Stimulated activated CD8-positive, alpha-beta memory T cell treated with anti-CD3 and anti-CD28 coated beads, Interleukin-15, amount 100 ng/mL, for 1 hour (primary cell): ENCODE results near the gene AGXT2.
A peak's percentile ranks its signal among the peaks of the same experiment; 100 is the strongest.

Experiments used
- DNase-seq: peaks from one replicate; pipeline ENCODE4 v3.0.0-alpha.2; 2020; ENCODE audit warnings: low read depth

The AGXT2 gene, protein sequence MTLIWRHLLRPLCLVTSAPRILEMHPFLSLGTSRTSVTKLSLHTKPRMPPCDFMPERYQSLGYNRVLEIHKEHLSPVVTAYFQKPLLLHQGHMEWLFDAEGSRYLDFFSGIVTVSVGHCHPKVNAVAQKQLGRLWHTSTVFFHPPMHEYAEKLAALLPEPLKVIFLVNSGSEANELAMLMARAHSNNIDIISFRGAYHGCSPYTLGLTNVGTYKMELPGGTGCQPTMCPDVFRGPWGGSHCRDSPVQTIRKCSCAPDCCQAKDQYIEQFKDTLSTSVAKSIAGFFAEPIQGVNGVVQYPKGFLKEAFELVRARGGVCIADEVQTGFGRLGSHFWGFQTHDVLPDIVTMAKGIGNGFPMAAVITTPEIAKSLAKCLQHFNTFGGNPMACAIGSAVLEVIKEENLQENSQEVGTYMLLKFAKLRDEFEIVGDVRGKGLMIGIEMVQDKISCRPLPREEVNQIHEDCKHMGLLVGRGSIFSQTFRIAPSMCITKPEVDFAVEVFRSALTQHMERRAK

DNA sequence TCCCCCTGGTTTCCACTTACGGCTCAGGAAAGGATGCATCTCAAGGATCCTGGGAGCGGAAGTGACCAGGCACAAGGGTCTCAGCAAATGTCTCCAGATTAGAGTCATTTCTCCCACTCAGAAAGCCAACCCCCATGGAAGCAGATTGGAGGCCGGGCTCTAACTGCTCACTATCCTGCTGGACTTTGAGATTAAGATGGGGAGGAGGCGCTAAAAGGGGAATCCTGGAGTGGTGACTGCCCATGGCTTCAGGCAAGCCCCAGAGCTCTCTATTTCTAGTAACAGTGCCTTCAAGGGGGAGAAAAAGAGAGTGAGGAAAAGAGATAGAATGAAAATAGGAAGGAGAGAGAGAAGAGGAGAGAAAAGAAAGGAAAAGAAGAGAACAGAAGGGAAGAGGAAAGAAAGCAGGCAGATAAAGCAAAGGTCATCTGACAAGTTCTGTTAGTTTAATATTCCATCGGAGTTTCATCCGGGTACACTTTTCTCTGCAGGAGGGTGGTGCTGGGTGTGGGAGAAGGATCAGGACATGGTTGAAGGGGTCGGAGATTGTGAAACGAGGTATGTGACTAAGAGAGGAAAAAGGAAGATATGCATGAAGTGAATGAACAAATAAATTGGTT lies at the start of gene AGXT2:
AGXT2 (minus strand) TSS at position 165 of the 620 bp plus-strand sequence; CDS start at position 108, 57 bp downstream.
- no peak for DNase-seq

DNA sequence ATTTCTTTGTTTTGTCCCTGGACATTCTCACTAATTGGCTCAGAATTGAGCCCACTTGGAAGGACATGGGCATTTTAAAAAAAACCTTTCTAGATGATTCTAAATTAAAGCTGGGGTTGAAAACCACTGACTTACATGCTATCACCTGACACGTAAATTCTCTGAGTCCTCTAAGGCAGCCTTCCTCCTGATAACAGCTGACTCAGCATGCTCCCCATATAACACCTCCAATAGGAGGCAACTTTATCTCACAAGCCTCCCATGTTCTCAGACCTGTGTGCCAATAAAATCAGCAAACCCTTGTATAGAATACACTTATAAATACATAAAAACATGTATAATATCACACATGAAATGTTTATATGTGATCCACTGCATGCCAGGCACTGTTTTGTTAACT lies 49.2 kb upstream of the AGXT2 start:
- no peak for DNase-seq

- no peak for DNase-seq
Measured at GRCh38 chr5:35096216-35096615, 48.5 kb upstream of the AGXT2 start.

DNA sequence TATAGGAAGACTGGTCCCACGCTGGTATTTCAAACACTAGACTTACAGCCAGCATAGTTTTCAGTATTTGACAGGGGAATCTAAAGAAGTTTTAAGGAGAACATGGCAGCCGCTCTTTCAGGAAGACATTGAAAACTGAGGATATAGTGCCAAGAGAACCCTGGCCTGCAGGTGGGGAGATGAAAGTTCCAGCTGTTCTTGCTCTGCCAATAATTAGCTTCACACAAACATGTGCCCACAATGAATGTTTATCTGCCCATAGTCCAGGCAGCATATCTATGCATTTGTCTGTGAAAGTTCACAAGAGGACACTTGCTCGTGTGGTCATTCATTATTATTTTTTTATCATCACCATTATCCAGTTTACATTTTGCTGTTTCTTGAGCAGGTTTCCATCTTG lies 47.6 kb upstream of the AGXT2 start:
- DNase-seq, result no peak

DNA sequence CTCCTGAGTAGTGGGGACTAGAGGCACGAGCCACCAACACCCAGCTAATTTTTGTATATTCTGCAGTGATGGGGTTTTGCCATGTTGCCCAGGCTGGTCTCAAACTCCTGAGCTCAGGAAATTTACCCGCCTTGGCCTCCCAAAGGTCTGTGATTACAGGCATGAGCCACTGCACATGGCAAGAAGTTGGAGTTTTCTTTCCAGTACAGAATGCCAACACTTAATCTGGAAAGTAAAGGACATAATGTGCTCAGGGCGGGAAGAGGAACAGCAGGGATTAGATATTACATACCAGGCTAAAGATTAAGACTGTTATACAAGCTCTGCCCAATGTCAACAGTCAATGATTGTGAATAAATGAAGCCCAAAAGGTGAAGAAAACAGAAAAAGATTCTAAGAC lies 47.2 kb upstream of the AGXT2 start:
- DNase-seq, result no peak

DNA sequence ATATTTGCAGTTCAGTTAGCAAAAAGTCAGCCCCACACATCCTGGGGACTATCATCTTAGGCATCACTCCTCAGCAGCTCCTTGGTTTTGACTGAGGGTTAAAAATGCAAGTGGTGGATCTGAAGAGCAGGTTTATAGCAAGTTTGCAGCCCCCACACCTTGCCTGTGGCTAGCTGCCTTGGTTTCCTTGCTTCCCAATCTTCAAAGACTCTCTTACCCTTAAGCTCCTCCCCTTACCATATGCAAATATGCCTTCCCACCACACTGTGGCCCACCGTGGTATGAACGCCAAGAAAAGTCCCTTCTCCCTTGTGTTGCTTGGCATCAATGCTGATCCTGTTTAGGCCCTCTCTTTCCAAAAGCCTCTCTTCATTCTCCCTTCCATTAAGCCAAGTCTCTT lies 45.0 kb upstream of the AGXT2 start:
- DNase-seq, result no peak

GRCh38 chr5:35091704-35092103 lies 44.0 kb upstream of the AGXT2 start:
- no peak for DNase-seq

GRCh38 chr5:35089334-35090314 lies 41.9 kb upstream of the AGXT2 start:
- DNase-seq, result peak; percentile 32

DNA sequence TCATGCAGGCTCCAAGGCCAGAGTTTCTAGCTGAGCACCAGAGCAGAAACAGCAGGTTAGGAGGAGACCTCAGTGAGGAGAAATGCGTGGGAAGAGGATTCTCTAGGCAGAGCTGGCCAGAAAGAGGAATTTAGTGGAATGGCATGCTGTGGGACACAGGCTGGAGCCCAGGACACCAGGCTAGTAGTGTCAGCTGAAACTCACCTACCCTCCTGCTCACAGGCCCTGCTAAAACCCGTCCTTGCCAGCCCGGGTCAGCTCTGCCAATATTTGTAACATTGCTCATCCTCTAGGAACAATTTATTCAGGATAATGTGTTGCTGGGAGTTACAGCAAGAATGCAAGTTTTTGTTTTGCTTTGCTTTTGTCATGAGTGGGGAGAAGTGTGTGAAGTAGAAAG lies 40.2 kb upstream of the AGXT2 start:
- no peak for DNase-seq

- no peak for DNase-seq
Measured at GRCh38 chr5:35083150-35083549, 35.4 kb upstream of the AGXT2 start.

GRCh38 chr5:35082530-35082929 lies 34.8 kb upstream of the AGXT2 start:
- DNase-seq, result no peak

DNA sequence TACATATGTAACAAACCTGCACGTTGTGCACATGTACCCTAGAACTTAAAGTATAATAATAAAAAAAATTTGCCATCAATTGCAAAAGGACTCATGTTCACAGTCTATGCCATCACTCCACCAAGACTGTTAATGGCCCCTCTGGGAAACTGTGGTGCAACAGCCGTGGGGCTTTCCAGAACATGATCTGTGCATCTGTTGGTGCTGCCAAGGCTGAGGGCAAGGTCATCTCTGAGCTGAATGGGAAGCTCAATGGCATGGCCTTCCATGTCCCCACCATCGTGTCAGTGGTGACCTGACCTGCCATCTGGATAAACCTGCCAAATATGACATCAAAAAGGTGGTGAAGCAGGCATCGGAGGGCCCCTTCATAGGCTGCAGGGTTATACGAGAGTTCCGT lies 33.4 kb upstream of the AGXT2 start:
- no peak for DNase-seq

GRCh38 chr5:35073160-35073559 lies 25.4 kb upstream of the AGXT2 start:
- DNase-seq, result no peak

DNA sequence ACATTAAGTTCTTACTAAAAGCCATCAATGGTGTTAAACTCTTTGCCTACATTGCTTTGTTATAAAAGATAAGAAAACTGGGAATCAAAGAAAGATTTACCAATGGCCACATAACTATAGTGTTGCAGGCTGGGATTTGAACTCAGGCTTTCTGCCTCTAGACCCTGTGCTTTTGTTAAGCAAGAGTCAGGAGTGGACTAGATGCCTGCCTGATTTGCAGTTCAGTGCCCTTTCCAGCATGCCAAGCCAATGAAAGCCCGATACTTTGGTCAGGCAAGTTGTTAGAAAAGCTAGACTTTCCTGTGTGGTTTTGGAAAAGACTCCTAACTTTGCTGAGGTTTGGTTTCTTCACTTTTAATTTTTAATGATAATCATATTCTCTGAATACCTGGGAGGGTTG lies 21.4 kb upstream of the AGXT2 start:
- no peak for DNase-seq

- no peak for DNase-seq
Measured at GRCh38 chr5:35067985-35068384, 20.2 kb upstream of the AGXT2 start.

- no peak for DNase-seq
Measured at GRCh38 chr5:35066260-35066795, 18.6 kb upstream of the AGXT2 start.

GRCh38 chr5:35063414-35063813 lies 15.7 kb upstream of the AGXT2 start:
- DNase-seq, result no peak

- DNase-seq, result no peak
Measured at GRCh38 chr5:35061211-35061770, 13.5 kb upstream of the AGXT2 start.

- DNase-seq, result no peak
Measured at GRCh38 chr5:35060236-35060635, 12.5 kb upstream of the AGXT2 start.

DNA sequence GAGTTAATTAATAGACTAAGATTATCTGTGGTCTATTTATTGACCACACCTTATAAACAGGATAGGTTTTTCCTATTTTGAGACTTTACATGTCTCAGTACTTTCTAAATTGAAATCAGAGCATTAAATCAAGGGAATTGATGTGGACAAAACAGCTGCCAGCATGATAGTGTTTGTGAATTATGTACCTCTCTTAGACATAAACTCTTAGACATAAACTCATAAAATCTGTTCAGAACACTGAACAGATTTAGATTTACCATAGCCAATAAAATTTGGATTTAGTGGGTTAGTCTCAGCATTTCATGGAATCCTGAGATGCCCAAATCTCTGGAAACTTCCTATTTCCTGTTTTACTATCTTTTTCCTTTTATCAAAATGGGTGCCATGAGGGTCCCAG lies 11.5 kb upstream of the AGXT2 start:
- DNase-seq, result no peak

DNA sequence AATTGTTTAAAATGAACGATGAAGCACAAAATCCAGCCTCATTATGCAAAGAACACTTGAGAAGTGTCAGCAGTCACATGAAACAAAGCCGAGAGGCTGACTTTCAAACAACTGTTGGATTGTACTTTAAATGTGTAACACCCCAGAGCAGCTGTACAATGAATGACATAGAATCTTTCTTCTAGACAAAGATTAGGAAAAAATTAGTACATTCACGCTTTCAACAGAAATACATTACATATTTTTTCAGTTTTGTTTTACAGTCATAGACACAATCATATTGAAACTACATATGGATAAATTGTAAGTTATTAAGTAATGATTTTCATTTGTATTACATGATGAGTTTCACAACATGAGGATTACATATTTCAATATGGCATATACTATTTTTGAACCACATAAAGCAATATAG lies 10.6 kb upstream of the AGXT2 start:
- no peak for DNase-seq

- no peak for DNase-seq
Measured at GRCh38 chr5:35056686-35057085, 8.9 kb upstream of the AGXT2 start.
